Measurements from ENCODE around the gene RABAC1. TPM values are rescaled to one million over a fixed set of nuclear protein-coding genes. Genes with fewer than 3 reads are reported as not detected.

Gene RABAC1
- total and polyA plus RNA-seq, 2 of the 4 experiments (the other 2 are of a cell fraction), result 117 to 276 TPM

DNA sequence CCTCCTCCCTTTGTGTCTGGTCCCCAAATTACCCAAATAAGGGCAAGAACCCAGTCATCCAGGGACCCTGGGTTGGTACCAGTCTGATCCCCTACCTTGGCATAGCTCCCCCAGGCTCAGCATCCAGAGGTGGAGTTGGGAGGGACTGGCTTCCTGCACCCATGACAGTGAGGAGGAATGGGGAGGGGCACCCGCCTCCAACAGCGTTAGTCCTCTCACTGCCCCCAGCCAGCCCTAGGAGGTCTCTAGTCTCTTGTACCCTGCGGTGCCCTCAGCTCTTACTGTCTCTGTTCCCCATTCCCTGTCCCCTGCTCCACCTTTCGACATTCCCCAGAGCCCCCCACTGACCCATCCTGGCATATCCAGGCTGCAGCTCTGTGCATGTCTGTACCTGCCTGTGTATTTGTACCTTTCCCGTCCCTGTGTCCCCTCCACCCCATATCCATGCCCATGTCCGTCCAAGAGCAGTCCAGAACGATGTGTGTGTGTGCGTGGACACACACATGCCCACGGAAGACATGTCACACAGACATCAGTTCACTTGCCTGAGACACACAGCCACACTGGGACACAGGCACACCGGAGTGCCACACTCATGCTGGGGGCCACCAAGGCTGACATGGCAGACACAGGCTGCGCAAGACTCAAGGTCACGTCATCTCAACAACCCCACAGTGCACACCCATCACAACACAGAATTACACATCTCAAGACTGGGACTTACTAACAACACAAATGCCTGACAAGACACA is 48.7 kb downstream of the RABAC1 start (continued):
- TF ChIP-seq, protein P1, sequence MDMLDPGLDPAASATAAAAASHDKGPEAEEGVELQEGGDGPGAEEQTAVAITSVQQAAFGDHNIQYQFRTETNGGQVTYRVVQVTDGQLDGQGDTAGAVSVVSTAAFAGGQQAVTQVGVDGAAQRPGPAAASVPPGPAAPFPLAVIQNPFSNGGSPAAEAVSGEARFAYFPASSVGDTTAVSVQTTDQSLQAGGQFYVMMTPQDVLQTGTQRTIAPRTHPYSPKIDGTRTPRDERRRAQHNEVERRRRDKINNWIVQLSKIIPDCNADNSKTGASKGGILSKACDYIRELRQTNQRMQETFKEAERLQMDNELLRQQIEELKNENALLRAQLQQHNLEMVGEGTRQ (IDR thresholded peaks at IDR 0.05; ENCODE audit: low read depth, low read length), result no peak
- TF ChIP-seq BHLHE40 (IDR thresholded peaks at IDR 0.05; ENCODE audit: low read depth, low read length), result no peak
- no peak for TF ChIP-seq RCOR1 (IDR thresholded peaks at IDR 0.05; ENCODE audit: insufficient replicate concordance, low read length)
- TF ChIP-seq RAD21 (IDR thresholded peaks at IDR 0.05; ENCODE audit: low read length), result no peak

DNA sequence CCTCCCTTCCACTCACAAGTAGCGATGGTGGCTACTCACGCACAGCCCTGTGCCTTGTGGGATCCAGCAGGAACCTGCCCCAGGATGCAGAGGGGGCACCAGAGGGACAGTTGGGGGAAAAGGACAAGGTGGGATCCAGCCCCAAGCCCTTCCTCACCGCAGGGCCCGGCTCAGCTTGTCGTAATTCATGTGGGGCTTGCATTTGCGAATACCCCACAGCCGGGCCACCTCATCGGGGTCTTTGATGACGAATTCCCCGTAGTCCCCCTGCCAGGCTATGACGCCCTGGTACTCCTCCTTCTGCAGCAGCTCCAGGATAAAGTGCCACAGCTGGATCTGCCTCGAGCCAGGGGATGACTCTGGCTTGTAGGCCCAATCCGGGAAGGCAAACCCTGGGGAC is 49.4 kb downstream of the RABAC1 start:
- dilution Hi-C loops (cut with HindIII; ENCODE audit: low sequenced_read_pairs, unreplicated experiment), result no loop called here
- POLR2A ChIA-PET (ENCODE audit: unreplicated experiment), result no interaction called here
- TF ChIP-seq RAD21 (IDR thresholded peaks at IDR 0.05; ENCODE audit: low read length), result no peak
- no peak for TF ChIP-seq RFX5 (IDR thresholded peaks at IDR 0.05; ENCODE audit: low read depth, low read length)
- no peak for TF ChIP-seq MAFK (IDR thresholded peaks at IDR 0.05; ENCODE audit: low read depth, low read length)
- no peak for TF ChIP-seq CEBPB (IDR thresholded peaks at IDR 0.05; ENCODE audit: low read depth, low read length)
- TF ChIP-seq, protein P2, sequence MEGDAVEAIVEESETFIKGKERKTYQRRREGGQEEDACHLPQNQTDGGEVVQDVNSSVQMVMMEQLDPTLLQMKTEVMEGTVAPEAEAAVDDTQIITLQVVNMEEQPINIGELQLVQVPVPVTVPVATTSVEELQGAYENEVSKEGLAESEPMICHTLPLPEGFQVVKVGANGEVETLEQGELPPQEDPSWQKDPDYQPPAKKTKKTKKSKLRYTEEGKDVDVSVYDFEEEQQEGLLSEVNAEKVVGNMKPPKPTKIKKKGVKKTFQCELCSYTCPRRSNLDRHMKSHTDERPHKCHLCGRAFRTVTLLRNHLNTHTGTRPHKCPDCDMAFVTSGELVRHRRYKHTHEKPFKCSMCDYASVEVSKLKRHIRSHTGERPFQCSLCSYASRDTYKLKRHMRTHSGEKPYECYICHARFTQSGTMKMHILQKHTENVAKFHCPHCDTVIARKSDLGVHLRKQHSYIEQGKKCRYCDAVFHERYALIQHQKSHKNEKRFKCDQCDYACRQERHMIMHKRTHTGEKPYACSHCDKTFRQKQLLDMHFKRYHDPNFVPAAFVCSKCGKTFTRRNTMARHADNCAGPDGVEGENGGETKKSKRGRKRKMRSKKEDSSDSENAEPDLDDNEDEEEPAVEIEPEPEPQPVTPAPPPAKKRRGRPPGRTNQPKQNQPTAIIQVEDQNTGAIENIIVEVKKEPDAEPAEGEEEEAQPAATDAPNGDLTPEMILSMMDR (conservative IDR thresholded peaks at IDR 0.05; ENCODE audit: low read depth, low read length), result no peak
- TF ChIP-seq BHLHE40 (IDR thresholded peaks at IDR 0.05; ENCODE audit: low read depth, low read length), result no peak
- TF ChIP-seq, protein P3, sequence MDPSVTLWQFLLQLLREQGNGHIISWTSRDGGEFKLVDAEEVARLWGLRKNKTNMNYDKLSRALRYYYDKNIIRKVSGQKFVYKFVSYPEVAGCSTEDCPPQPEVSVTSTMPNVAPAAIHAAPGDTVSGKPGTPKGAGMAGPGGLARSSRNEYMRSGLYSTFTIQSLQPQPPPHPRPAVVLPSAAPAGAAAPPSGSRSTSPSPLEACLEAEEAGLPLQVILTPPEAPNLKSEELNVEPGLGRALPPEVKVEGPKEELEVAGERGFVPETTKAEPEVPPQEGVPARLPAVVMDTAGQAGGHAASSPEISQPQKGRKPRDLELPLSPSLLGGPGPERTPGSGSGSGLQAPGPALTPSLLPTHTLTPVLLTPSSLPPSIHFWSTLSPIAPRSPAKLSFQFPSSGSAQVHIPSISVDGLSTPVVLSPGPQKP (IDR thresholded peaks at IDR 0.05; ENCODE audit: borderline replicate concordance, low read depth, low read length), result no peak
- no peak for TF ChIP-seq POLR2A (IDR thresholded peaks at IDR 0.05; ENCODE audit: low read depth, low read length)
- TF ChIP-seq MAZ (IDR thresholded peaks at IDR 0.05; ENCODE audit: borderline replicate concordance, low read depth, low read length), result no peak
- no peak for TF ChIP-seq RCOR1 (IDR thresholded peaks at IDR 0.05; ENCODE audit: insufficient replicate concordance, low read length)
- no peak for TF ChIP-seq CHD1 (IDR thresholded peaks at IDR 0.05; ENCODE audit: low read depth, low read length)

More for the DNA sequence above, 49.4 kb downstream of the RABAC1 start:
- Histone ChIP-seq H3K9me1 (ENCODE audit: insufficient read depth, low read length) (no peaks in the 10 kb centered on the region; the same call in 1 of the 2 replicates), H3K4me3 (ENCODE audit: insufficient read depth, low read depth, low read length) (no peak overlapping the region), H2BK20ac (ENCODE audit: low read depth, low read length) (no peak overlapping the region), H2AK5ac (ENCODE audit: low read depth, low read length) (no peak overlapping the region), H3K56ac (ENCODE audit: extremely low read depth, insufficient read depth, low read length) (no peak overlapping the region), H3K27me3 (ENCODE audit: control insufficient read depth, insufficient read depth, low read length) (peaks cover 38% of the 10 kb centered on the region), H2AK9ac (replicated peaks; ENCODE audit: low read depth, low read length, poor library complexity) (no peak overlapping the region), H3K23ac (ENCODE audit: low read depth, low read length) (no peak overlapping the region), H4K91ac (ENCODE audit: insufficient read depth, low read depth, low read length) (no peak overlapping the region), H3K14ac (replicated peaks; ENCODE audit: low read depth, low read length) (no peak overlapping the region), H4K5ac (ENCODE audit: low read depth, low read length) (no peak overlapping the region), H2BK5ac (ENCODE audit: low read depth, low read length, poor library complexity, severe bottlenecking) (no peak overlapping the region), H3K27ac (ENCODE audit: insufficient read depth, low read length) (no peak overlapping the region), H3K9me3 (ENCODE audit: control insufficient read depth, insufficient read depth, low read length) (no peaks in the 10 kb centered on the region), H4K20me1 (ENCODE audit: insufficient read depth, low read length) (peaks cover 27% of the 10 kb centered on the region), H4K8ac (ENCODE audit: low read depth in 2 of 2, low read length in 2 of 2) (no peak overlapping the region), H2AFZ (replicated peaks; ENCODE audit: low read length, poor library complexity) (no peak overlapping the region), H3K4me1 (ENCODE audit: control insufficient read depth, insufficient read depth, low read length) (no peaks in the 10 kb centered on the region), H2BK15ac (ENCODE audit: low read depth, low read length) (no peak overlapping the region), H3K79me1 (ENCODE audit: low read depth in 1 of 2, low read length in 2 of 2) (0 out of 4 replicates have a peak, but pooled peaks cover 0 to 3% of the 10 kb centered on the region in 2 experiments), H2BK120ac (ENCODE audit: low read depth, low read length) (no peak overlapping the region), H3K4ac (ENCODE audit: low read depth, low read length) (no peak overlapping the region), H3K18ac (ENCODE audit: low read depth, low read length) (no peak overlapping the region), H3K4me2 (ENCODE audit: low read depth, low read length) (no peak overlapping the region), H3K36me3 (ENCODE audit: control insufficient read depth, insufficient read depth, low read length) (peaks cover 23% of the 10 kb centered on the region), H3K9ac (ENCODE audit: low read depth, low read length) (no peak overlapping the region)
- ATAC-seq (ENCODE audit: low read depth), result peak; percentile 8; the same call in 1 of the 2 replicates
- BruUV-seq (replicated peaks), result no TSS peak
- CTCF ChIA-PET, result no interaction called here
- in situ Hi-C loops (cut with MboI; ENCODE audit: low sequenced_read_pairs), result no loop called here
- 39% methylated on average over 8 of the region's 13 CpGs; no CpG with 5 or more reads in 1 of the 2 experiments for WGBS, 2 experiments (ENCODE audit: extremely low coverage in 2 of 2, insufficient read length in 1 of 2)
- no peak for DNase-seq
- intact Hi-C loops (cut with micrococcal nuclease), result no loop called here

All from IMR-90 (cell line).